GM18873 (cell line): ENCODE measurements around the gene ASIC2.

Experiments used
- ATAC-seq: cut with Tn5 transposase; IDR thresholded peaks from one replicate; pipeline ENCODE4 v1.9.1; 2021; ENCODE audit warnings: mild to moderate bottlenecking, moderate library complexity, moderate number of reproducible peaks; ENCODE audit not compliant: unreplicated experiment, low FRiP score

The ASIC2 gene

DNA sequence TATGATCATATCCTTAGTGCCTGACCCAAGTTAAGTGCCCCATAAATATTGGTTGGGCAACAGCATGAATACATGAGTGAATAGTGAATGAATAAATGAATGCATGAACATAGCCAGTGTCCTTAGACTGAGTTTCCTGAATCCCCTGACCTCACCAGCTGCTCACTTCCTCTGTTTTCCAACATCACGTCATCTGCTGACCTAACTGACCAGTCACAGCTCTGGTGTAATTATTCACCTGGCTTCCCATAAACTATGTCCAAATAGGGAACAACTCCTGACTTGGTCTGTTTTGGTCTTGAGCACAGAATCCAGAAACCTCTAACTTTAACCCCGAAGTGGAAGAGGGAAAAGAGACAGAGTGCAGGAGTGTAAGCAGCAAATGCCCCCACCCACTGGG is 83.4 kb downstream of the ASIC2 start:
- ATAC-seq: no peak

DNA sequence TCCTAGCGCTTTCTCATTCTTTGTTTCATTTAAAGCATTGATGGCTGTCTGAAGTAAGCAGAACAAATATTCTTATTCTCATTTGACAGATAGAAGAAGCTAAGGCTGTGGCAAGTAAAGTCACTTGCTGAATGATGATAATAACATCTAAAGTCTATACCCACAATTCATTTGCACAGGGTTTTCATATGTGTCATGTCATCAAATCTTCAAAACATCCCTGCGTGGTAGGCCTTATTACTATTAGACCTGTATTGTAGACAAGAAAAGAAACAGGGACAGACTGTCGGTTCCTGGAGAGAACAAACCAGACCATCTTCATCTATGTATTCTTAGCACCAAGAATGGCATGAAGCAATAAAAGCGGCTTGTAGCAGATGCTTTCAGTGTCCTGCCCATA is 85.9 kb downstream of the ASIC2 start:
- ATAC-seq: no peak

DNA sequence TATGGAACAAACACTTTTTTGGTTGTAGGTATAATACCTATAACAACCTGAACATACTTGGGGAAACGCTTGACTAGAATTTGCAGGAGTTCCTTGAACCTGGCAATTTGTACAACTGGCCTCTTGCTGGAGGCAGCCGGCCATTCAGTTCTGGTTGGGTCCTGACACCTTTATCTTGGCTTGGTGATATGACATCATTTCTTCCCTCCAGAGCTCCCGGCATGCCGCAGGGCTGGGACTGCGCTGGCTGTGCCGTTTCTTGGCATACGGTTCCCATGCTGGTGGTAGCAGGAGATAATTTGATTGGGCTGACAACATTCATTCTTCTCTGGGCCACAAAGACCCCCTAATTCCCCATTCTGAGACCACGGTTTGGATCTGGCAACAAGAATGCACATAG is 87.5 kb downstream of the ASIC2 start:
- no peak for ATAC-seq

DNA sequence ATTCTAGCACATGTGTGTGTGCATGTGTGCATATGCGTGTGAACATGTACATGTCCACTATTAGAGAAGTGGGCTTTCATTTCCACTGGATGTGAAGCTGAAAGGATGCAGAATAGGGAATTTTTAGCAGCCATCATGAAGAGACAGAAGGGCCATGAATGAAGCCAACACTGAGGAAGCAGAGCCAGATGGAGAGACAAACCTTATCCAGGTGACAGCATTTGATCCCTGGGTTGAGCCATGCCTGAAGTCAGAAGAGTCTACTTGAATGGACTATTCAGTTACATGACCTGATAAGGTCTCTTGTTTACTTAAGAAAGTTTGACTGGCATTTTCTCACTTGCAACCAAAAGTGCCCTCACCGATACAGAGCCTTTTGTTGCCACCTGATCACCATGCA is 88.4 kb downstream of the ASIC2 start:
- ATAC-seq: no peak

DNA sequence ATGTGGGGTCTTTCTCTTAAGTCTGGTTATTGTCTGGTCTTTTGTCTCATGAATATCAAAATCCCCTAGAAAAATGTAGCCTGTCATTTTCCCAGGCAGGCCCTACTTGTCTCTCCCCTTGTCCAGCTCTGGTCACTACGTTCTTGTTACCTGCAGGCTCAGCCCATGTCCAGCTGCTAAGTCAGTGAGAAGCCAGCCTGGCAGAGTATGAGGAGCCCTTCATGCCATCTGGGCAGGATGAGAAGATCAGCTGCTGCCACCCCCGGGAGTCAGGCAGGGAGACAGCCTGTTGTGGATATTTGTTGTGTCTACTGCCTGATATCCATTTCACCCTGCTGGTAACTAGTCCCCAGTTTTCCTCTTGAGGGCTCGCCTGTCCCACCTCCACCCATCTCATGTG is 88.9 kb downstream of the ASIC2 start:
- ATAC-seq: no peak

DNA sequence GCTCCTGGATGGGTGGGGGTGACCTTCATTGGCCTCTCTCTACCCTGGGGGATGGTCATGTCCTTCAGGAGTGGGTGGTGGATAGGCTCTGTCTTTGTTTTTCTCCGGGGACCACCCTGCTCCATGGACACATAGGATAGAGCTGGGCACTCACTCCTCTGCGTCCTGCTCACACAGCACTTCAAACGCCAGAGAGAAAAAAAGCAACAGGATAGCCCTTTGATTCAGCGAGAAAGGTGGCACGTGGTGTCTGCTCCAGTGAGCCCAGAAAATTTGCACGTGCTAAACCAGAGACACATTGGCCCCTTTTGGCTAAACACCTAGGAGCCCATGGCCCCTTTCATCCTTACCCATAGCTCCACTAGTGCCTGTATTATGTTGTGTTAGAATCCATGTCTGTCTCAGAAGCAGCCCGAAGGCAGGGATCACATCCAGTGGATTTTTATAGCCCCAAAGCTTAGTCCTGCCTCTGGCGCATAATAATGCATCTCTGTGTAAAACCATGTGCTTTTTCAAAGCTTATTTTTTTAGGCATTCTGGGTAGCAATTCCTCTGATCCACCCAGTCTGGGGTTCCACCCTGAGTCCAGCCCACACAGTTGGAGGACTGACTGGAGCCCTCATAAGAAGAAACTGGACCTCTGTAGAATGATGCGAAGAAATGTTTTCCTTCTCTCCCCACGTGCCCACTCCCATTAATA is 90.1 kb downstream of the ASIC2 start:
- no peak for ATAC-seq

DNA sequence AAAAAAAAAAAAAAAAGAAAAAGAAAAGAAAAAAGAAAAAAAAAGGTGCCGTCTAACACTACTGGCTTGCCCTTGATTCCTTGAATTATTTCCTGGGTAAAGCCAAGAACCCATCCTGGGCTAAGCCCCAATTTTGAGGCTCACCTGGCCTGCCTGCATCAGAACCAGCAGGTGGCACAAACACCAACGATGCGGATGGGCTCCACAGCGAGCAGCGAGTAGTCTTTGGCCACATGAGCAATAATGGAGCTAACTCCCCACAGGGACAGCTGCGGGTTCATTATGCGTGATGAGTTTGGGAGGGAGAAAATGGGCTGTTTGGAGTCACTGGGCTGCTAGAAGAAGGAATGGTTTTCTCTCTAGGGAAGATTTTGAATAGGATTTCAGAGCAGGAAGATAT is 91.1 kb downstream of the ASIC2 start:
- no peak for ATAC-seq

DNA sequence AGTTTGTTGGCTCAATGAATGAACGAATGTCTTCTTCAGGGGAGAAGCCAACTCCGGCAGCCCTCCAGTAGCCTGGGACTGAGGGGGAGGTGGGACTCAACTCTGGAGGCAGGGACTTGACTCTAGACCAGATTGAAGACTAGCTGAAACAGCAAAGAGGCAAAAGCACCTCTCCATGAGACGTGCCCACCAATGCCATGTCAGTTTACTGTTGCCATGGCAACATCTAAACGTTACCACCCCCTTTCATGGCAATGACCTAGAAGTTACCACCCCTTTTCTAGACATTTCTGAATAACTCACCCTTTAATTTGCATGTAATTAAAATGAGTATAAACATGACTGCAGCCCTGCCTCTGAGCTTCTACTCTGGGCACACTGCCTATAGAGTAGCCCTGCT is 91.8 kb downstream of the ASIC2 start:
- no peak for ATAC-seq

DNA sequence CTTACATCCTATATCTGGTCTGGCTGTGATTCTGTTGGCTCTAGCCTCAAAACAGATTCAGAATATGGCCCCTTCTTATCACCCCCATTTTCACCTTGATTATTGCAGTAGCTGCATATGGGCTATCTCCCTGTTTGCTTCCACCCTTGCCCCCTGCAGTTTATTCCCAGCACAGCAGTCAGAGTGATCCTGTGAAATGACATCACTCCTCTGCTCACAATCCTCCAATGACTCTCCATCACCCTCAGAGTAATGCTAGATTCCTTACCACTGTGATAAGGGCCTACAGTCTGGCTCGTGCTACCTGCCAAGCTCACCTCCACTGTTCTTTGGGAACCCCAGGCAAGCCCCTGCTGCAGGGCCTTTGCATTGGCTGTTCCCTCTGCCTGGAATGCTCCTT is 92.5 kb downstream of the ASIC2 start:
- ATAC-seq: no peak

DNA sequence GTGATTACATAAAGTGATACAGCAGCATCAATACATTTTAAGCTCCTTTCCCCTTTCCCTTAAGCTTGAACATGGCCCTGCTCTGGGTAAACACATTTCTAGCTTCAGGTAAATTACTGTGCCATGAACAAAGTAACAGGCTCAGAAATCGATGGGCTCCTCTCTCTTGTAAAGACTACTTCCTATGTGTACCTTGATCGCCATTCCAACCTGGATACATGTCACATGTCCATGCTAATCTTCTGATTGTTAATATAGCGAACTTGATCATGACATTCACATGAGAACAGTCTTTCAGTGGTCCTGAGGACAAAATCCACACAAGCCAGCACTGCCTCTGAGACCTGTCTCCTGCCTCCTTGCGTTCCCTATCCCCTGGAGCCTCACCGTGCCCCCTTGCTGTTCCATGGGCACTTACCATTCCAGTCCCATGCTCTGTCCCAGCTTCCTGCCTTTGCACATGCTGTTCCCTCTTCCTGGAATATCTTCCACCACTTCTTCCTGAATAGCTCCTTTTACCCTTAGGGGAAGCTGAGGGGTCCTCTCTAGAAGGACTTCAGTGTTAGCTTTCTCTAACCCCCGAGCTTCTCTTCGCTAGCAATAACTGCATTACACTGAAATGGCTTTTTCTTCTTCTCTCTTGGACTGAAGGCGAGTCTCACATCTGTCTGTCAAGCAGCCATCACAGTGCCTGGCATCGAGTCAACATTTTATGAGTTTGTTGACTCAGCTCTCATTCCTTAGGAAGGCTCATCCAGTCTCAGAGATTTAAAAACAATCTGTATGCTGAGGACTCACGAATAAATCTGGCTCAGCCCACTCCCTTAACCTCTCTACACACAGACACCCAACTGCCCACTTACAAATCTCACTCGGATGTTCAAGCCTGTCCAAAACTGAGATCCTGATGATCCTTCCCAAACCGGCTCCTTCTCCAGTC is 93.3 kb downstream of the ASIC2 start:
- ATAC-seq: no peak

DNA sequence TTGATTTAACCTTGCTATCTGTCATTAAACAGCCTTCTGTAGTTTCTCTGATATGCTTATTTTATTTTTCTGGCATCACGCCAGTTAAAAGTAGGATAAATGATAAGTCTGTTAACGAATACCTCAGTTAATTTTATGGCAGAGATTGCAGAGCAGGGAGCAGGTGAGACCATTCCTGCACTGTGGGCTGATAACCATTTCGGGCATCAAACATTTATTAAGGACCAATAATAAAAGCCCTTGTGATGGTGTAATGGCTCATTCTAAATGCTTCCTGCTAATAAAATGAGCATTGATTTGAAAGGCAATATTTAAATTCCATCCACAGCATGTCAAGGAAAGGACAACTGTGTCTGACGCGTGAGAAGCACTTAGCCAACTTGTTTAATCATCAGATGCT is 94.1 kb downstream of the ASIC2 start:
- no peak for ATAC-seq

DNA sequence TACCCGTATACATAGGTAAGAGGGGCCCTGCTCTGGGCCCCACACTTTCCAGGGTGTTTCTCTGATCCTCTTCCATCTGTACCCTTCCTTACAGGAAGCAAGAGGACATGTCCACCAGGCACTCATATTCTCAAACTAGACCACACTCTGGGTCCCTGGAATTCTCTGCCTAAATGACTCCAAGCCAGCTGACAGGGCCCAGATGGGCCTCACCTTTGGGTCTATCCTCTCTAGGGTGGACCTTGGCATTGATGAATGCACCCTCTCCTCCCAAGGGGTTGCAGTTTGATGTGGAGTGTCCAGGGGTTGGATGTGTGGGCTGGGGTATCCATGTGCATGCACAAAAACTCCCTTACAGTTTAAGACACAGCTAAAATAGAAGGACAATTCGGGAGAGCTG is 95.8 kb downstream of the ASIC2 start:
- no peak for ATAC-seq

DNA sequence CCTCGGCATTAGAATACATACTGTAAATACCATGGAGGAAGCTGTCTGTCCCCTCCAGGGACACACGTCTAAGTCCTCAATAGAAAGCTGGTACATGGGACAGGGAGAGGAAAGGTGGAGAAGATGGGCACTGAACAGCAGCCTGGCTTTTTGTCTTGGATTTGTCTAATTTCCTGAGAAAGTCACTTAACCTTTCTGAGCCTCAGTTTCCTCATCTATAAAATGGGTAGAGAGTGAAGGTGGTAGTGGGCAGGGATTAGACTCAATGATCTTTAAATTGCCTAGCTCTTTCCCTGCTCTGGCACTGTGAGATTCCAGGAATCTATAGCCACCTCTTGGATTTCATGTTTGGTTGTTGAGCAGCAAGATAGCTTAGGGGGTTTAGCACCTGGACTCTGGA is 96.2 kb downstream of the ASIC2 start:
- ATAC-seq: no peak

DNA sequence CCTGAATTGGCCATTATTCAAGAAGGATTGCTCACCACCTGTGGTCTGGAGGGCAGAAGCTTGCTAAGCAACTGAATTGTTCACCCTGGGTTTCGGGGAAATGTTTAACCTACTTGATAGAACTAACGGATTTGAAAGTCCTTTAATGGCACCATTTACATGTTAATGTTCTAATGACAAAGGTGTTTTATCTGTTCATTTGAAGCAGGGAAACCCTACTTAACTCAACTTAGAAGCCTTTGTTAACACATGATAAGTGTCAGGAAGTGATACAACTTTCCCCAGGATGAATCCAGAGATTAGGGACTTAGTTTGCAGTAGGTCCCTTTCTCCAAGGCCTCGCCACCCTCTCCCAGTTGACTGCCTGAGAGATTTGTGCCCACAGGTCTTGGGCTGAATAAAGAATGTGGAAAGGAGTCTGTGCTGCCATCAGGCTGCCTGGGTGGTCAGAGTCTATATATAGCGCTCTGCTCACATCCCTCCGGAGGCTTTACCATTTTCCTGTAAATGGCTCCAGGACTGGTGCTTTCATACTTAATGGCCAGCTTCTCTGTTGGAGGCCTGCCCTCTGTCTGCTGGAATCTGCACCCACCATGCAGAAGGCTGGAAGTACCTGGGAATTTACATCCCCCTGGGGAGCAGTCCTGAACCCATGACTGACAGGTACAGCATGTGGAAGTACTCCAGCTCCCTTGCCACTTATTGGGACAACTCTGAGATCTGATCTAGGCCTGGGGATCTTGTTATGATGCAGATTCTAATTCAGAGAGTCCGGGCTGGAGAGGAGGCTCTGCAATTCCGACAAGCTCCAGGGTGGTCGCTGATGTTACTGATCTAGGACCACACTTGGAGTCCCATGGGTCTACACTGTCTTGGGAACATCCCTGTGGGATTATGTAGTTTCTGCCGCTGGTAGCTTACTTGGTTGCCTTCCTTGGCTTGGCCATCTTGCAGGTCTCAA is 99.9 kb downstream of the ASIC2 start:
- ATAC-seq: no peak

DNA sequence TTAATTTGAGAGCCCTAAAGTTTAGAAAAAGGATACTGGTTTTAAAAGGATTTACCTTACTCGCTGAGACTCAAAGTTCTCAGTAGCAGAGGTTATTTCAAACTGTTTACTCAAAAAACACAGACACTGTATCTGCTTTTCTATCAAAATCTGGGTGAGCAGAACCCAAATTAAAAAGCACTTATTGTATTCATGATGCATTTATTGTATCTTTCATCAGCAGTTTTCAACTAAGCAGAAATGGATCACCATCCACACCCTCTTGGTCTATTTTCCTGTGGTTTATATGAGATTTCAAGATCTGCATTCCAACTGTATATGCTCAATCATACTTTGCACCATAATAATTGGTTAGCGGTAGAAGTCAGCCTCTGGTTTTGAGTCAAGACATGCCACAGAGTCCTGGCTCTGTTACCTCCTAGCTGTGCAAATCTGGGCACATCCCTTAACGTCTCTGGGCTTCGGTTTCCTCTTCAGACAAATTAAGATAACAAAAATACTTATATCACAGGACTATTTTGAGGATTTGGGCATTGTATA is 109.5 kb downstream of the ASIC2 start:
- no peak for ATAC-seq

DNA sequence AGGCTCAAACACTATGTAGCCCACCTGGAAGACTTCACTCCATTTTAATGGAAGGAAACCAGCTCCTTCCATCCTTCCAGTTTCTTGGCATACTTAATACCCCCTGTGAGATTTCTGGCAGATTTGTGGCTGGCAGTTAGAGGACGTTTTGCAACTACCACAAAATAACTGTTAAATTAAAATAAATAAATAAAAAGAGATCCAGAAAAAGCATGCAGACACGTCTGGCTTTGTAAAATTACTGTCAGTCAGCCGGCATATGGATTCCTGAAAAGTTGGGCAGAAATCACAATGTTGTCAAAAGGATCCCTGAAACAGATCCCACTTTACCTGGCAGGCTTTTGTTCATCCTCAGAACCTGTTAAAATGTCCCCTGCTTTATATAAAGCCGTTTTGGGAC is 113.9 kb downstream of the ASIC2 start:
- ATAC-seq: no peak

DNA sequence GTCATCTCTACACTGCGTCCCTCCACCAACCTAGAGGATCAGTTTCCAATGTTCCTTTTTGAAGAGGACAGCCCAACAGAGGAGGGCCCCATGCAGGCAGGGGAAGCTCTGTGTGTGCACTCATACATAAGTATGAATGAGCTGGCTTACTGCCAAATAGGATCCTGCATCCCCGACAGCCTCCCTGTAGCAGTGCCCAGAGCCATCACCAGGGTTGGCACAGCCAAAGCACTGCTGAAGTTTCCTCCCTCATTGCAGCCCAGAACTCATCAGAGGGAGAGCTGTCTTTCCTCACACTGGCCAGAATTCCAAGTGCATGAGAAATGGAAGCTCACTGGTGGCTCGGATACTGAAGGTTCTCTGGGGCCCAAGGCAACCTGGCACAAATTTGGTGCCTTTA is 114.4 kb downstream of the ASIC2 start:
- ATAC-seq: no peak

DNA sequence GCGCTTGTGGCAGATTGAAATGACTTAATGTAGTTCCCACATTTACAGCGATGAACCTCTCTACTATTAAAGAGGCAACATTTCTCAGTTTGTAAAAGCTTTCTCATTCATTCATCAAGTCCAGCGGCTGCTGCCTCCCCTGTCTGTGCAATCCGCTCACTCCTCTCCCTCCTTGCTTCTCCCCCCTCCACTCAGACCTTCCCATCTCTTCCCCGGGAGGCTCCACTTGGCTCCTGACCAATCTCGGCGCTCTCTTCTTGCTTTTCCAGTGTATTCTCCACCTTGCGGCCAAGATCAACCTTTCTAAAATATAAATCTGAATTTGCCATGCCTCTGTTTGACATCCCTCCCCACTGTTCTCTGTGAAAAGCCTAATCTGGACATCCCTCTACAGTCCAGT is 117.5 kb downstream of the ASIC2 start:
- ATAC-seq: no peak

DNA sequence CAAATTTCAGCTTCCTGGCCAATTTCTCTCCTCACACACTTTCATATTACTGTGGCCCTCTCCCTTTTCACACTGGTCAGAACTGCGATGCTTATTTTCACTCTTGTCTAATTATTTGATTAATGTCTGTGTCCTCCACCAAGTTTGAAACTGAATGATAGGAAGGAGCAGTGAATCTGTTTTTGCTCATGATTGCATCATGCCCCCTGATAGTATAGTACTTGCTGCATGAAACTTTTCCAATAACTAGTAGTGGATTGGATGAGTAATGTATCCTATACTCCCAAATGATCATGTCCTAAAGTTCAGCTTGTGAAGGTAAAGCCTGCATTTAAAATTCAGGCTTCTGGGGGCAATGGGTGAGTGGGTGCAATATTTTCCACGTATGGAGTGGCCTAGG is 121.2 kb downstream of the ASIC2 start:
- no peak for ATAC-seq

DNA sequence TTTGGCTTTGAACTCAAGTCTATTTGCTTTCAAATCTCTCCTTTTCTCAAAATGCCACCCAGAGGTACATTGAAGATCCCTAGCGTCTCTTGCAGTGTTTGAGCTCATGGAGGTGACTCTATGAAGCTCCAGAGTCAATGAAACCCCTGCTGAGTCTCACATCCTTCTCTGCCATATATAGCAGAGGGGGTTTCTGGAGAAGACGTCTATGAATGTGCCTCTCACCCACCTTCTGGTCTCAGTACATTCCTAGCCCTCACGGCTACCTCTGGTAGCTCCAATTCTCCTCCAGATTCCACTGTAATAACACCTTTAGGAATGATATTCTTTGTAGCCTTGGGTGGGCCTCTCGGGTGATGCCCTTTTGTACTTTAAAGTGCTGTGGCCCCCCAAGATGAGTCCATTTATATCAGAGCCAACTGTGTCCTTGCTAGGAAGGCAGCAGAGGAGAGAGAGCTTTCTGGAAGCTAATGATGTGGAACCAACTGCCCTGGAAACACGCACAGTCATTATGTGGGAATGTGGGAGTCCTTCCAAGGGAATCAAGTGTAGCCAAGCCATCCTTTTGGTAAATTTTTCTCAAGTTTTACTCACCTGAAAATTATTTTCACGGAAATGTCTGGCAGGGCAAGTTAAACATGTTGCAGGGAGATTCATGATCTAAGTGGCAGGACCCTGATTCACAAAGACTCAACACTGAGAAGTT is 123.4 kb downstream of the ASIC2 start:
- ATAC-seq: no peak
